Thoracic aorta (tissue), 2 donors: ENCODE measurements around the gene ACOX3. TPM values are rescaled to one million over a fixed set of nuclear protein-coding genes. Genes with fewer than 3 reads are reported as not detected.

ENCODE experiments used
- ATAC-seq: fragments of 150-250 bp; one replicate; pipeline ENCODE4 v1.8.0; 2017; ENCODE audit warnings: low read depth; ENCODE audit not compliant: insufficient number of reproducible peaks, low FRiP score
- DNase-seq: peaks from one replicate; pipeline ENCODE4 v3.0.0-alpha.2; 2020; ENCODE audit warnings: low spot score
- H3K27ac ChIP-seq, 2 donors: fragments of 200-600 bp; sonication (generic); 1 replicate in 1 of 2; 2 replicates in 1 of 2; pipeline ENCODE4 v1.5.1; 2016; ENCODE audit warnings: mild to moderate bottlenecking in 2 of 2, moderate library complexity in 2 of 2
- H3K27me3 ChIP-seq: fragments of 200-600 bp; sonication (generic); replicated peaks from 2 replicates; pipeline ENCODE4 v1.6.0; 2016; ENCODE audit warnings: mild to moderate bottlenecking; ENCODE audit not compliant: insufficient read depth
- H3K36me3 ChIP-seq: fragments of 200-600 bp; sonication (generic); one replicate; pipeline ENCODE4 v1.5.1; 2016
- H3K4me1 ChIP-seq, 2 donors: fragments of 200-600 bp; sonication (generic); 1 replicate in 1 of 2; 2 replicates in 1 of 2; pipeline versions ENCODE4 v1.5.1 to v1.6.0; 2016; ENCODE audit warnings: low read depth in 2 of 2, mild to moderate bottlenecking in 1 of 2; ENCODE audit not compliant: control insufficient read depth in 1 of 2
- H3K4me3 ChIP-seq: fragments of 200-600 bp; sonication (generic); 2 replicates; pipeline ENCODE4 v1.5.1; 2016; ENCODE audit warnings: mild to moderate bottlenecking
- H3K9me3 ChIP-seq: fragments of 200-600 bp; sonication (generic); 2 replicates; pipeline ENCODE4 v1.5.1; 2016
- total RNA-seq, 2 donors: library from RNA; depleted of rRNA; stranded (reverse); fragments of >200 nt; gene quantifications; one replicate each; pipeline versions ENCODE4 v1.1.0 to v1.2.3, GENCODE V29; 2016
- TF ChIP-seq, protein P1 (sequence below): fragments of 200-600 bp; sonication (generic); IDR thresholded peaks from one replicate; pipeline ENCODE4 v1.5.1; 2019; ENCODE audit warnings: antibody characterized with exemption

Gene ACOX3
- total RNA-seq, 2 donors from 2014 or later, result 47.8 to 72.7 TPM

DNA sequence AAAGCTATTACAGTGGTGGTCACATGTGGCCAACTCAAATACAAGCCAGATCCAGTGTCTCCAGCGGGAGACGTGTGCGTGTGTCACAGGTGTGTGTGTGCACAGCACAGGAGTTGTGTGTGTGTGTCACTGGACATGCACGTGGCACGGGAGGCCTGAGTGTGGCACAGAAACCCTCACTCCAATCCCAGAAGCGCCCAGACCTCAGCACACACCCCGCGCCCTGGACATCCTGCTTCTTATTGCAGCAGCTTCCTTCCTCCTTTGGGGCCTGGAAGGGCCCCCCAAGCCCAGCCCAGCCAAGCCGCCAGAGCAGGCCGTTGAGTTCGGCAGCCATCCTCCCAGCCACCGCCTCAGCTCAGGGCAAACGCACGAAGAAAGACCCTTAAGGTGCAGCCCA is 37.9 kb downstream of the ACOX3 start:
- peaks cover 12 to 23% of the 10 kb centered on the region in 2 donors for H3K4me1 ChIP-seq
- DNase-seq (no peak), ATAC-seq (no peak)
- peak overlapping the region; percentile 5 for H3K4me3 ChIP-seq
- TF ChIP-seq, protein P1, sequence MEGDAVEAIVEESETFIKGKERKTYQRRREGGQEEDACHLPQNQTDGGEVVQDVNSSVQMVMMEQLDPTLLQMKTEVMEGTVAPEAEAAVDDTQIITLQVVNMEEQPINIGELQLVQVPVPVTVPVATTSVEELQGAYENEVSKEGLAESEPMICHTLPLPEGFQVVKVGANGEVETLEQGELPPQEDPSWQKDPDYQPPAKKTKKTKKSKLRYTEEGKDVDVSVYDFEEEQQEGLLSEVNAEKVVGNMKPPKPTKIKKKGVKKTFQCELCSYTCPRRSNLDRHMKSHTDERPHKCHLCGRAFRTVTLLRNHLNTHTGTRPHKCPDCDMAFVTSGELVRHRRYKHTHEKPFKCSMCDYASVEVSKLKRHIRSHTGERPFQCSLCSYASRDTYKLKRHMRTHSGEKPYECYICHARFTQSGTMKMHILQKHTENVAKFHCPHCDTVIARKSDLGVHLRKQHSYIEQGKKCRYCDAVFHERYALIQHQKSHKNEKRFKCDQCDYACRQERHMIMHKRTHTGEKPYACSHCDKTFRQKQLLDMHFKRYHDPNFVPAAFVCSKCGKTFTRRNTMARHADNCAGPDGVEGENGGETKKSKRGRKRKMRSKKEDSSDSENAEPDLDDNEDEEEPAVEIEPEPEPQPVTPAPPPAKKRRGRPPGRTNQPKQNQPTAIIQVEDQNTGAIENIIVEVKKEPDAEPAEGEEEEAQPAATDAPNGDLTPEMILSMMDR, result no peak
- peak overlapping the region; percentile 81 to 87 for H3K27ac ChIP-seq
- no peaks in the 10 kb centered on the region for H3K27me3 ChIP-seq
- H3K9me3 ChIP-seq, result no peaks in the 10 kb centered on the region
- peaks cover 34% of the 10 kb centered on the region for H3K36me3 ChIP-seq

DNA sequence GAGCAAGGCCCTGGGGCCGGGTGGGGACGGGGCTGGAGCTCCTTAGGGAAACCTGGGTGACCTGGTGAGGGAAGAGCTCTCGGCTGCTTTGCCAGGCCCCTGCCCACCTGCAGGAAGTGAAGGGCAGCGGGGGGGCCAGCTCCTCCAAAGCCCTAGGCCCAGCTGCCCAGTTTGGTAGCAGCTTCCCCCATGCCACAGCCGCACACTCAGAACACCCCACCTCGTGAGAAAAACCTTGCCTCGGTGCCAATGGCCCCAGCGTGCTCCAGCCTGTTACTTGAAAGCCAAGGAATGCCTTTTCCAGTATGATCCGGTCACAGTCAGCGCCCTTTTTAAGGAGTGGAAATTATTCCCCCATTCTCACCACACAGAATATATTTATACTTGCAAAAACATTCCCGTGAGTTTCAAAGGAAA is 38.3 kb downstream of the ACOX3 start:
- Histone ChIP-seq H3K27ac (peak overlapping the region; percentile 81 to 87), H3K4me1 (peaks cover 12 to 23% of the 10 kb centered on the region in 2 donors), H3K27me3 (no peaks in the 10 kb centered on the region)

DNA sequence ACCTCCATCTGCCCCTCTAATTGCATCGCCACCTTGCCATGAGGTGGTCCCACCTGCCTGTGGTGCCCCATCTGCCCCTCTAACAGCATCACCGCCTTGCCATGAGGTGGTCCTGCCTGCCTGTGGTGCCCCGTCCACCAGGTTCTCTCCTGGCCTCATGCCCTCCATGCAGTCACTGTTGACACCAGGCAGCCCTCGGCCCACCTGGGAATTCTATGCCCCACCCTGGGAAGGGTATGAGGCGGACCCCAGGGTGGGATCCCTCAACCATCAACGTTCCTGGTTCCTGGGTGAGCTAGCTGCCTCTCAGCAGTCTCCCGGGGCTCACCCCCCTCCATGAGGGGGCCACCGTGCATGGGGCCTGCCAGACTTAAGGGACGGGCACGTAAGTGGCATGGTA is 38.9 kb downstream of the ACOX3 start:
- Histone ChIP-seq H3K27ac (peak overlapping the region; percentile 81 to 87), H3K9me3 (no peaks in the 10 kb centered on the region), H3K4me1 (peaks cover 12 to 23% of the 10 kb centered on the region in 2 donors), H3K4me3 (no peak overlapping the region), H3K27me3 (no peaks in the 10 kb centered on the region), H3K36me3 (peaks cover 30% of the 10 kb centered on the region)
- DNase-seq (no peak), ATAC-seq (no peak)
- TF ChIP-seq, protein P1, result no peak

More for the DNA sequence above, 38.3 kb downstream of the ACOX3 start:
- ATAC-seq (peak; percentile 87), DNase-seq (peak; percentile 49)
- Histone ChIP-seq H3K4me3 (no peak overlapping the region), H3K36me3 (peaks cover 30% of the 10 kb centered on the region), H3K9me3 (no peaks in the 10 kb centered on the region)
- TF ChIP-seq, protein P1, result no peak

- DNase-seq (no peak), ATAC-seq (no peak)
- Histone ChIP-seq H3K4me1 (peaks cover 12 to 23% of the 10 kb centered on the region in 2 donors), H3K27me3 (no peaks in the 10 kb centered on the region), H3K9me3 (no peaks in the 10 kb centered on the region), H3K27ac (no peak overlapping the region), H3K36me3 (peaks cover 28% of the 10 kb centered on the region), H3K4me3 (no peak overlapping the region)
- TF ChIP-seq, protein P1, result no peak
Measured at GRCh38 chr4:8400632-8401325, 39.7 kb downstream of the ACOX3 start.

DNA sequence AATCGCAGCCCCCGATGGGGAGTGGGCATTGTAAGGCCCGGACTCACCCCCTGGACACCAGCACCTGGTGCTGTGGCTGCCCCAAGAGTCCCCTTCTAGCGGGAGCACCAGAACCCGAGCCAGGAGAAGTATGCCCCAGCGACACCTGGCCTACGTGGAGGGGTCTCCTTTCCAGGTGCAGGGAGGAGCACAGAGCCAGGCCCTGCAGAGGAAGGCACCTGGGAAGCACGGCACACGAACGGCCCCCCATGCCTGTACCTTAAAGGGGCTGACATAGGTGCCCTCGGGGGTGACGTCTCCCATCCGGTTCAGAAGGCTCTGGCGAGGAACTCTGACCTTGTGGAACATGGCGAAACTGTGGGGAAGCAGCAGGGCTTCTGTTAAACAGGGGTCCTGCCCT is 41.2 kb downstream of the ACOX3 start:
- H3K4me1 ChIP-seq, result peaks cover 17 to 30% of the 10 kb centered on the region in 2 donors
- no peaks in the 10 kb centered on the region for H3K9me3 ChIP-seq
- DNase-seq (no peak), ATAC-seq (no peak)
- H3K36me3 ChIP-seq, result peaks cover 18% of the 10 kb centered on the region
- TF ChIP-seq, protein P1, result no peak
- no peak overlapping the region for H3K27ac ChIP-seq
- no peaks in the 10 kb centered on the region for H3K27me3 ChIP-seq
- no peak overlapping the region for H3K4me3 ChIP-seq
